WTC11 (cell line): ENCODE measurements around the gene FBXL7. TPM values are rescaled to one million over a fixed set of nuclear protein-coding genes. Genes with fewer than 3 reads are reported as not detected.

Experiments
- ATAC-seq: fragments of 200-7000 bp; cut with Tn5 transposase; 2 replicates; pipeline ENCODE4 v1.10.0; 2021; ENCODE audit warnings: mild to moderate bottlenecking, moderate library complexity
- CTCF ChIA-PET: fragments of 300-600 bp; sonication (Branson Sonifier 250); formaldehyde crosslinking; loops from one replicate; lab custom pipeline; 2021; ENCODE audit warnings: antibody characterized with exemption; lab: Charles Lee
- POLR2A ChIA-PET: fragments of 350-600 bp; sonication (Branson Sonifier 250); formaldehyde crosslinking; loops from one replicate; lab custom pipeline; 2021; ENCODE audit warnings: antibody characterized with exemption; lab: Charles Lee
- DNase-seq: peaks from one replicate; pipeline ENCODE4 v3.0.0; 2021; ENCODE audit warnings: low spot score
- H3K27ac Mint-ChIP-seq: 2 replicates; pipeline ENCODE4 v1.8.0; 2021; ENCODE audit warnings: mixed read lengths
- H3K27me3 Mint-ChIP-seq: 2 replicates; pipeline ENCODE4 v1.8.0; 2021; ENCODE audit warnings: low read depth, mild to moderate bottlenecking, moderate library complexity, mixed read lengths
- H3K36me3 Mint-ChIP-seq: 2 replicates; pipeline ENCODE4 v1.8.0; 2021; ENCODE audit warnings: mixed read lengths
- H3K4me1 Mint-ChIP-seq: 2 replicates; pipeline ENCODE4 v1.8.0; 2022; ENCODE audit warnings: mixed read lengths
- H3K4me3 Mint-ChIP-seq: 2 replicates; pipeline ENCODE4 v1.8.0; 2021; ENCODE audit warnings: mild to moderate bottlenecking, moderate library complexity, mixed read lengths
- H3K9me3 Mint-ChIP-seq: 2 replicates; pipeline ENCODE4 v1.8.0; 2021; ENCODE audit warnings: mixed read lengths
- ATF1 ChIP-seq: sonication (generic); formaldehyde crosslinking; IDR thresholded peaks from 2 replicates; pipeline ENCODE4 v1.8.1; 2023; ENCODE audit warnings: mild to moderate bottlenecking, moderate library complexity, missing genetic modification reagents
- E2F4 ChIP-seq: sonication (generic); formaldehyde crosslinking; IDR thresholded peaks from 2 replicates; pipeline ENCODE4 v1.8.1; 2022; ENCODE audit warnings: low read depth, mild to moderate bottlenecking, moderate library complexity, missing genetic modification reagents, borderline replicate concordance
- ELF4 ChIP-seq: sonication (generic); formaldehyde crosslinking; IDR thresholded peaks from 2 replicates; pipeline ENCODE4 v1.8.1; 2022; ENCODE audit warnings: low read depth, mild to moderate bottlenecking, moderate library complexity, missing genetic modification reagents
- ESRRA ChIP-seq: sonication (generic); formaldehyde crosslinking; IDR thresholded peaks from 2 replicates; pipeline ENCODE4 v1.8.1; 2022; ENCODE audit warnings: mild to moderate bottlenecking, missing genetic modification reagents, borderline replicate concordance
- ETV6 ChIP-seq: sonication (generic); formaldehyde crosslinking; IDR thresholded peaks from 2 replicates; pipeline ENCODE4 v1.8.1; 2022; ENCODE audit warnings: mild to moderate bottlenecking, missing genetic modification reagents
- FOXJ3 ChIP-seq: sonication (generic); formaldehyde crosslinking; IDR thresholded peaks from 2 replicates; pipeline ENCODE4 v1.9.0; 2021; ENCODE audit warnings: missing genetic modification reagents, mild to moderate bottlenecking, borderline replicate concordance
- FOXP4 ChIP-seq: sonication (generic); formaldehyde crosslinking; IDR thresholded peaks from 2 replicates; pipeline ENCODE4 v1.8.0; 2022; ENCODE audit warnings: mild to moderate bottlenecking, missing genetic modification reagents
- GTF2I ChIP-seq: fragments of 250-450 bp; sonication (Bioruptor Pico); conservative IDR thresholded peaks from 2 replicates; pipeline ENCODE4 v1.4.0; 2021; ENCODE audit warnings: mild to moderate bottlenecking
- HMGA2 ChIP-seq: fragments of 250-450 bp; sonication (Bioruptor Pico); IDR thresholded peaks from 2 replicates; pipeline ENCODE4 v1.4.0; 2021; ENCODE audit warnings: mild to moderate bottlenecking, moderate library complexity
- IRF2 ChIP-seq: sonication (generic); formaldehyde crosslinking; IDR thresholded peaks from 2 replicates; pipeline ENCODE4 v1.8.0; 2022; ENCODE audit warnings: low read depth, missing genetic modification reagents, borderline replicate concordance
- JAZF1 ChIP-seq: fragments of 250-450 bp; sonication (Bioruptor Pico); IDR thresholded peaks from 2 replicates; pipeline ENCODE4 v1.9.0; 2021; ENCODE audit warnings: moderate library complexity, mild to moderate bottlenecking, inconsistent platforms
- MAX ChIP-seq: sonication (generic); formaldehyde crosslinking; IDR thresholded peaks from 2 replicates; pipeline ENCODE4 v1.8.0; 2022; ENCODE audit warnings: mild to moderate bottlenecking, missing genetic modification reagents
- MLX ChIP-seq: sonication (generic); formaldehyde crosslinking; IDR thresholded peaks from 2 replicates; pipeline ENCODE4 v1.8.1; 2023; ENCODE audit warnings: mild to moderate bottlenecking, missing genetic modification reagents, moderate library complexity
- MYBL2 ChIP-seq: sonication (generic); formaldehyde crosslinking; IDR thresholded peaks from 2 replicates; pipeline ENCODE4 v1.8.1; 2023; ENCODE audit warnings: mild to moderate bottlenecking, moderate library complexity, missing genetic modification reagents
- NFATC4 ChIP-seq: fragments of 250-450 bp; sonication (Bioruptor Pico); IDR thresholded peaks from 2 replicates; pipeline ENCODE4 v1.9.0; 2021; ENCODE audit warnings: mild to moderate bottlenecking
- NFYB ChIP-seq: sonication (generic); formaldehyde crosslinking; conservative IDR thresholded peaks from 2 replicates; pipeline ENCODE4 v1.8.0; 2022; ENCODE audit warnings: low read depth, missing genetic modification reagents
- NR3C1 ChIP-seq: sonication (generic); formaldehyde crosslinking; conservative IDR thresholded peaks from 2 replicates; pipeline ENCODE4 v1.8.1; 2023; ENCODE audit warnings: low read depth, mild to moderate bottlenecking, missing genetic modification reagents
- OVOL2 ChIP-seq: fragments of 250-450 bp; sonication (Bioruptor Pico); IDR thresholded peaks from 2 replicates; pipeline ENCODE4 v1.9.0; 2021; ENCODE audit warnings: mild to moderate bottlenecking, borderline replicate concordance
- RELA ChIP-seq: sonication (generic); formaldehyde crosslinking; IDR thresholded peaks from 2 replicates; pipeline ENCODE4 v1.8.1; 2022; ENCODE audit warnings: missing genetic modification reagents, mild to moderate bottlenecking, borderline replicate concordance
- SMAD3 ChIP-seq: sonication (generic); formaldehyde crosslinking; IDR thresholded peaks from 2 replicates; pipeline ENCODE4 v1.8.0; 2022; ENCODE audit warnings: missing genetic modification reagents, mild to moderate bottlenecking, borderline replicate concordance
- TEAD1 ChIP-seq: sonication (generic); formaldehyde crosslinking; IDR thresholded peaks from 2 replicates; pipeline ENCODE4 v1.8.0; 2022; ENCODE audit warnings: mild to moderate bottlenecking, missing genetic modification reagents
- ZBTB21 ChIP-seq: sonication (generic); formaldehyde crosslinking; IDR thresholded peaks from 2 replicates; pipeline ENCODE4 v1.8.1; 2023; ENCODE audit warnings: mild to moderate bottlenecking, missing genetic modification reagents, borderline replicate concordance
- ZBTB43 ChIP-seq: sonication (generic); formaldehyde crosslinking; IDR thresholded peaks from 2 replicates; pipeline ENCODE4 v1.8.1; 2023; ENCODE audit warnings: mild to moderate bottlenecking, missing genetic modification reagents
- ZMAT4 ChIP-seq: fragments of 250-450 bp; sonication (Bioruptor Pico); IDR thresholded peaks from 2 replicates; pipeline ENCODE4 v1.9.0; 2021; ENCODE audit warnings: mild to moderate bottlenecking
- ZNF121 ChIP-seq: sonication (generic); formaldehyde crosslinking; IDR thresholded peaks from 2 replicates; pipeline ENCODE4 v1.8.0; 2023; ENCODE audit warnings: missing genetic modification reagents
- ZNF423 ChIP-seq: fragments of 250-450 bp; sonication (Bioruptor Pico); IDR thresholded peaks from 2 replicates; pipeline ENCODE4 v2.1.2; 2022; ENCODE audit warnings: mild to moderate bottlenecking, moderate library complexity
- ZNF425 ChIP-seq: fragments of 250-450 bp; sonication (Bioruptor Pico); conservative IDR thresholded peaks from 2 replicates; pipeline ENCODE4 v1.9.0; 2021; ENCODE audit warnings: mild to moderate bottlenecking
- total RNA-seq: library from RNA; stranded (reverse); gene quantifications from 3 replicates; pipeline ENCODE4 v1.2.3, GENCODE V29; 2021

The FBXL7 gene
- total RNA-seq, 1 experiment from 2014 or later = 13.8 TPM

GRCh38 chr5:15689836-15690235, 189.9 kb downstream of the FBXL7 start:
- ChIA-PET CTCF (no interaction called here), POLR2A (no interaction called here)
- H3K27ac Mint-ChIP-seq = no peak overlapping the region
- TF ChIP-seq TEAD1 (CRISPR knock-in tag) (no peak), MAX (CRISPR knock-in tag) (no peak), ZNF423 (no peak), ETV6 (no peak), NR3C1 (CRISPR knock-in tag) (no peak), FOXJ3 (no peak), ELF4 (CRISPR knock-in tag) (no peak), RELA (CRISPR knock-in tag) (no peak)
- ATAC-seq (no peak), DNase-seq (no peak)
- peaks cover 44% of the 10 kb centered on the region for H3K4me1 Mint-ChIP-seq
- H3K36me3 Mint-ChIP-seq = no peaks in the 10 kb centered on the region
- H3K27me3 Mint-ChIP-seq = no peaks in the 10 kb centered on the region
- H3K9me3 Mint-ChIP-seq = peaks cover 5% of the 10 kb centered on the region; the same call in 1 of the 2 replicates
- no peak overlapping the region for H3K4me3 Mint-ChIP-seq

GRCh38 chr5:15690611-15691010, 190.6 kb downstream of the FBXL7 start:
- Mint-ChIP-seq H3K27me3 (no peaks in the 10 kb centered on the region), H3K27ac (no peak overlapping the region), H3K4me3 (no peak overlapping the region), H3K36me3 (no peaks in the 10 kb centered on the region), H3K4me1 (peaks cover 52% of the 10 kb centered on the region), H3K9me3 (peaks cover 5% of the 10 kb centered on the region; the same call in 1 of the 2 replicates)
- DNase-seq (no peak), ATAC-seq (no peak)
- ChIA-PET POLR2A (no interaction called here), CTCF (no interaction called here)
- TF ChIP-seq FOXP4 (no peak), HMGA2 (CRISPR knock-in tag) (no peak), SMAD3 (CRISPR knock-in tag) (no peak), ZNF121 (CRISPR knock-in tag) (no peak), E2F4 (CRISPR knock-in tag) (no peak), ZBTB21 (CRISPR knock-in tag) (no peak), NFYB (CRISPR knock-in tag) (no peak), OVOL2 (no peak), ATF1 (CRISPR knock-in tag) (no peak), JAZF1 (no peak), NFATC4 (CRISPR knock-in tag) (no peak), GTF2I (no peak), ETV6 (no peak)

GRCh38 chr5:15691521-15691920, 191.5 kb downstream of the FBXL7 start:
- H3K36me3 Mint-ChIP-seq = no peaks in the 10 kb centered on the region
- no peak overlapping the region for H3K27ac Mint-ChIP-seq
- TF ChIP-seq NFYB (CRISPR knock-in tag) (no peak), MYBL2 (CRISPR knock-in tag) (no peak), ZBTB43 (CRISPR knock-in tag) (no peak), ESRRA (CRISPR knock-in tag) (no peak), MLX (CRISPR knock-in tag) (no peak), ZMAT4 (no peak), IRF2 (CRISPR knock-in tag) (no peak), ZNF425 (CRISPR knock-in tag) (no peak)

More at GRCh38 chr5:15691521-15691920, 191.5 kb downstream of the FBXL7 start:
- H3K4me1 Mint-ChIP-seq = peaks cover 49% of the 10 kb centered on the region
- H3K27me3 Mint-ChIP-seq = no peaks in the 10 kb centered on the region
- DNase-seq = no peak
- peaks cover 5% of the 10 kb centered on the region; the same call in 1 of the 2 replicates for H3K9me3 Mint-ChIP-seq
- ChIA-PET CTCF (no interaction called here), POLR2A (no interaction called here)
- no peak for ATAC-seq
- no peak overlapping the region for H3K4me3 Mint-ChIP-seq
